NCI-H1105 treated with DMSO at 0.1 percent for 48 hours (cell line): ENCODE data around the gene ZFP3.
"Not testable (repeated sequence)": the region's sequence is repeated elsewhere in the genome, so short reads cannot be mapped to it uniquely, and the experiment has no call there.

ENCODE experiments used
- DNase-seq: peaks from one replicate; lab custom pipeline; 2025; lab: John Stamatoyannopoulos, UW

Gene ZFP3

DNA sequence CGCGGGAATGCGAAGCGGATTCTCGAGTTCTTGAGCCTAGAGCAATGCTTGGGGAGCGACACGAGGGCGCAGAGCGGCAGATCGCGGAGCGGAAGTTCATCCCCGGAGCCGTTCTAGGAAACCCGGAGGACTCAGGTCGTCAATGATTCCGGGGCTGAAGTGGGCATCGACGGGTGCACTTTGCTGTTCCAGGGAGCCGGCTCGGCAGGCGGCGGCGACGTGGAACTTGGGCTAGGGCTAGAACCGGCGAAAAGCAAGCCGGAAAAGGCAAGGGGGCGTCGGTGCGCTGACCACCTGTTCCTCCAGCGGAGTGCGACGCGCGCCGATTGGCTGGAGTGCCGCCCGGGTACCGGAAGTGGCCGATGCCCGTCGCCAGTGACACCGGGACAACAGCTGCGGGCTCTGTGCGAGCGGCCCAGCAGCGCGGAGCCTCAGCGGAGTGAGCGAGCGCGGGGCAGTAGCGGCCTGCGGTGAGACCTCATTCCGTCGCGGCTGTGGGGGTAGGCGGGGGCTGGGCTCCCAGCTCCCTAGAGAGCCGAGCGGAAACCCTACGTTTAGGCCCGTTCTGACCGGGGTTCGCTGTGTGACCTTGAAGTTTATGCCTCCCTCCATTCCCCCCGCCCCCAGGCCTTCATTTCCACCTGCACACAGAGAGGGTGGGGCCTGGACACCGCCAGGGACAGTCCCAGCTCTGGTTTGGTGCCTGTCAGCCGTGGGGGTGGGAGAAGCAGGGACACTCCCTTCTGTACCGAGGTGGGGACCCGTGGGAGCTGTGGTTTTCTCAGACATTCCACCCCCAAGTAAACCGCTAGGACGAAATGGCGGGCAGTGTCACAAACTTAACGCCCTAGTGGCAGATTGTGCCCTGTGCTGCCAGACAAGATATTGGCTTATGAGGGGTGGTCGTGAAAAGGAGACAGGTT lies at the start of gene ZFP3:
Gene ZFP3 (plus strand): TSS at position 362 of the 923 bp plus-strand sequence. CDS start 13,038 bp downstream, outside the sequence.
- DNase-seq: peak; percentile 90

DNA sequence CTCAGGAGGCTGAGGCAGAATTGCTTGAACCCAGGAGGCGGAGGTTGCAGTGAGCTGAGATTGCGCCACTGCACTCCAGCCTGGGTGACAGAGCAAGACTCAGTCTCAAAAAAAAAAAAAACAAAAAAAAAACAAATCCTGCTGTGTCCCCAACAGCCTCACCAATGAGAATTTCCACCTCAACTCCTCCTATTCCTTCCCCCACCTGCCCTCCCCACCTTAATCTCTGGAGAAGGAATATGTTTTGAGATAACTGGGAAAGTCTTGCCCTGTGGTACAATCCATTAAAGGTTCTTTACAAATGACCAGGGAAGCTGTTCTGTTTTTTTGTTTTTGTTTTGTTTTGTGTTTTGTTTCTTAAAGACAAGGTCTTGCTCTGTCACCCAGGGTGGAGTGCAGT lies 48.1 kb upstream of the ZFP3 start:
- not testable (repeated sequence) for DNase-seq

DNA sequence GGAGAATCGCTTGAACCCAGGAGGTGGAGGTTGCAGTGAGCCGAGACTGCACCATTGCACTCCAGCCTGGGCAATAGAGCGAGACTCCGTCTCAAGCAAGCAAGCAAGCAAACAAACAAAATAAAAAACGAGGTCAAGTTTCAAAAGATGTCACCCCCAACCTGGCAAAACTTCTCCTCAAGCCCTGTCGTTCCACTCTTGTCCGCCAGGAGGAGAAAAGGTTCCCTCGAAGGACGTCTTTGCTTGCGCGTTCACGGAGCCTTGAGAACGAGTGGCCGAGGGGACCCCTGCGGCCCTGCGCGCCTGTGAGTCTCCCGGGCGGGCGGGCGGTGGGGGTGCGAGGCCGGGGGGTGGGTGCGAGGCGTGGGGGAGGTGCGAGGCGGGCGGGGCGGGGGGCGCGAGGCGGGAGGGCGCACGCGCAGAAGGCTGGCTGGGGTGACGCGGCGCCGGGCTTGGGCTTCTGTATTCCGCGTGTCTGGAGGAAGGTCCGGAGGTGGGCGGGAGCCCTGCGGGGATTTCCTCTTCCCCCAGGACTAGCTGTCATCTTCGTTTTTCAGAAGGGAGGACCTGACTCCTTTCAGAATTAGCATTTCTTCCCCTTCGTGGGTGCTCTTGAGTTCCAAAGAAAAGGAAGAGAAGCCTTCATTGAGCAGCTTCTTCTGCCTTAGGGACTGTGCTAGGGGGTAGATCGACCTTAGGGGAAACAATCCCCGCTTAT lies 46.7 kb upstream of the ZFP3 start:
- peak; percentile 61 for DNase-seq

DNA sequence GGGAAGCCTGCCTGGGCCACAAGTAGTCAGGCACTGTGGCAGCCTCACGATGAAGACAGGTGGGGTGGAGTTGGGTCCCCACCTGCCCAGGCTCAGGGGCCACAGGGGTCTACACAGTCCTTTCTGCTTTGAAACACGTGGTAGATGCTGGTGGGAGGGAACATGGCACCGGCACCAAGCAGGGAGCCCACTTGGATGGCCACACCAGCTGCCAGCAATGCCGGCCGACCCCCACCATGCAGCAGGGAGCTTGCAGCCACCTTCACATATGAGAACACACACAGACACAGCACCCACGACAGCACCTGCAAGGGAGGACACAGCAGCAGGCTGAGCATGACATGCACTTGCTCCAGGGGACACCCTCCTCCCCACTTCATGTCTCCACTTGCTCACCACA lies 45.4 kb upstream of the ZFP3 start:
- DNase-seq: no peak

DNA sequence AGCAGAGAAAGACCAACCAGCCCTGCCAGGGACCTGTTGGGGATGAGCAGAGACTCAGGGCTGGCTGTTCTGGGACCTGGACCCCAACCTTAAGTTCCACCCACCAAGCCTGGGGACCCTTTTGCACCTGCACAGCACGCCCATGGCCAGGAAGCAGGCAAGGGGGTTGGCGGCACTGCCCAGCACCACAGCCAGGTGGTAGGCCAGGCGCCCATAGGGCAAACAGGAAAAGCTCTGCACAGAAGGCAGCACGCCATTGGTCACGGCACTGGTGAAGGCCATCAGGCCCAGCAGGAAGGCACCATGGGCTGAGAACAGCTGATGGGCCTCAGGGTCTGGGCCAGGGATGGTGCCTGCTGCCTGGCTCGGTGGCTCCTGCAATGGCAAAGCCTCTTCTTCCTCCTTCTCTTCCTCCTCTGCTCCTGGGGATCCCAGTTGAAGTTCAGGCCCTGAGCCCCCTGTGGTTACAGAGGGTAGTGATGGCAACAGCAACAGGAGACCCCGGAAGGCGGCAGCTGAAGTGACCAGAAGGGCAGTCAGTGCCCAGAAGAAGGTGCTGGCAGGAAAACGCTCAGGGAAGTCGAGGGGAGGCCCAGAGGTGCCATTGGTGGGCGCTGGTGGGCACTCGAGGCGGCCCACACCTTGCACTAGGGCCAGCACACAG lies 44.8 kb upstream of the ZFP3 start:
- DNase-seq: no peak

DNA sequence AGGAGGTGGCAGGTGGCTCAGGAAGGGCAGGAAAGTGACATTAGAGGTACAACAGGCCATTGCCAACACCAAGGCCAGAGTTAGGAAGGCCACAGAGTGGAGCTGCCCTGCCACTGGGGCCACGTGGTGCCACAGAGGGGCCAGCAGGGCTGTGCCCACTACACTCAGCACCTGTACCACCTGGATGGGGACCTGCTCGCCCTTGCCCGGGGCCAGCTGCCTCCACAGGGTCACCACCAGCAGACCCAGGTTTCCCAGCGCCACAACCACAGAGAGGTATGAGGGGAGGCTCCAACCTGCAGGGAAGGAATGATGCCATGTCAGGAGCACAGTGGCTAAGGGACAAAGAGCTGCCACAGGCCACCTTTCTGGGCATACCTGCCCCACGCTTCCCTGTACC lies 44.2 kb upstream of the ZFP3 start:
- no peak for DNase-seq

DNA sequence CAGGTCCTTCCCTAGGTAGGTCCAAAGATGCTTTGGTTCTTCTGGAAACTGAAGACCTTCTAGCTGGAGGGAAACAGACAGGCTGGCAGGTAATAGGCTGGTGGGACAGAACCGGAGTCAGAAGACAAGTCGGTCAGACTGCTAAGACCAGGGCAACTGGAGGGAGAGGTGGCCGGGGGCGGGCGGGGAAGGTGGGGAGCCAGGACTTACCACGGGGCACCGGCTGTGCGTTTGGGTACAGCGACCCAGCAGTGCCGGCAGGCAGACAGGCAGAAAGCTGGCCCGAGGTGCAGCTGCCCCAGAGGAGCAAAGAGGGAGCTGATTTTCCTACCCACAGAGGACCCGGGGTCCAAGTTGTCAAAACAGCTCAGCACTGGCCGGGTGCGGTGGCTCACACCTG lies 43.6 kb upstream of the ZFP3 start:
- DNase-seq: no peak

DNA sequence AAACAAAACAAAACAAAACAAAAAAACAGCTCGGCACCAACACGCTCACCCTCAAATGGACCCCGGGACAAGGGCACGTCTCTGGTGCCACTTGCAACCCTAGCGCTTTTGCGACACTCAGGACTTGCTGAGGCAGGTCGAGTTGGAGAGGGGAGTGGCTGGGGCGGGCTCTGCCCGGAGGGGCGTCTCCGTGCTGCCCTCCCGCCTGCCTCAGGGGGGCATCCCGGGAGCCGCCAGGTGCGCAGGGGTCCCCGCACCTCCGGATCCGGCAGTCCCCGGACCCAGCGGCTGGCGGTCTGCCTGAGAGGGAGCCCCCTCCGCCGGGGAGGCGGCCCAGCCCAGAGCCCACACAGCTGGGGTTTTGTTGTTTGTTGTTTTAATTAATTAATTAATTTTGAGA lies 43.0 kb upstream of the ZFP3 start, which contains the start of gene SLC52A1:
Gene SLC52A1 (minus strand): TSS at position 112 of the 400 bp plus-strand sequence. CDS start 820 bp downstream, outside the sequence.
- DNase-seq: peak; percentile 34

DNA sequence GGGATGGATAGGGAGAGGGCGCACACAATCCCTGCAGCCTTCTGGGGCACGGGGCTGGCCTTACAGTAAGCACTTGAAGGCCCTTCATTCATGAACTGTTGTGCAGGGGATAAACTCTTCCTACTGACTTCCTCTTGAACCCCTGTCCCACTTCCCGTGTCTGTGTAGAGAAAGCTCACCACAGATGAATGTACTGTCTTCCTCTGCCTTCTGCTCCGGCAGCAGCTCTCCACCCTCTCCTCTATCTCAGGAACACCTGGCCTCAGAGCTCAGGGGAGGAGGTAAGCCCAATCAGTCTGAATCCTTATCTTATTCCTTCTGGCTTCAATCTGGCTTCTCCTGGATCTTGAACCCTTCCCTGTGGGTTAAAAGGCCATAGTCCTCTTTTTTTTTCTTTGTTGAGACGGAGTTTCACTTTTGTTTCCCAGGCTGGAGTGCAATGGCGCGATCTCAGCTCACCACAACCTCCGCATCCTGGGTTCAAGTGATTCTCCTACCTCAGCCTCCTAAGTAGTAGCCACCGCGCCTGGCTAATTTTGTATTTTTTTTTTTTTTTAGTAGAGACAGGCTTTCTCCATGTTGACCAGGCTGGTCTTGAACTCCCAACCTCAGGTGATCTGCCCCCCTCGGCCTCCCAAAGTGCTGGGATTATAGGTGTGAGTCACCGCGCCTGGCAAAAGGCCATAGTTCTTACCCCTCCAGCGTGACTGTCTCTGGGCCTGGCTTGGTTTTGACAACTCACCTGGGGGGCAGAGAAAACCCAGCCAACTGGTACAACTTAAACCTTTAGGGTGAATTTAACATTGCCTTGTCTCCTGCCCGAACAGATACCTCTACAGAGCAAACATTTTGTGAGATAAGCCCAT lies 35.9 kb upstream of the ZFP3 start:
- DNase-seq: no peak

DNA sequence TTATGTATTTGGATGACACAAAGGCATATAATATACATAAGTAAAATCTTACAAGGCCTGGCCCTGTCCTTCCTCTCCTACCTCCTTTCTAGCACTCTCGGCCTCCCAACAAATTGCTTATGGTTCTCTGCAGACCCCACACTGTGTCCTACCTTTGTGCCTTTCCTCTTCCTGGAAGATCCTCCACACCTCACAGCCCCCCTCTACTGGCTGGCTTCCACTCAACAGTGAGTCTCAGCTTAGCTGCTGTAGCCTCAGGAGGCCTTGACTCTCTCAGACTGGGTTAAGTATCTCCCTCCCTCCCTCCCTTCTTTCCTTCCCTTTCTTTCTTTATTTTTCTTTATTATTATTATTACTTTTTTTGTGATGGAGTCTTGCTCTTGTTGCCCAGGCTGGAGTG lies 34.7 kb upstream of the ZFP3 start:
- no peak for DNase-seq

DNA sequence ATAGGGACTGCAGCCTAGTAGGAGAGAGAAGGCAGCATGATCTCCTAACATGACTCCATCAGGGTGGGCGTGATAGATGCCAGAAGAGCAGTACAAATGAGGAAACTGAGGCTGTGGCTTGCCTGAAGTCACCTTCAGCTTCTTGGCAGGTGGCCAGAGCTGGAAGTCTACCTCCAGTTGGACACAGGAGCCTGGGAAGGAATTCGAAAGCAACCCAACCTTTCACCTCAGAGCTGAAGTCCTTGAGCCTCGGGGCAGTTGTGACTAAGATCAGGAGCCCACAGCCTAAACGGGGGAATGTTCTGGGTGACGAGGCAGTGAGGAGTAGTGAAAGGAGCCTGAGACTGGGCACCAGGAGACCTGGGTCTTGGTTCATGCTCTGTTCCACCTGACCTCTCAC lies 33.6 kb upstream of the ZFP3 start:
- DNase-seq: no peak

DNA sequence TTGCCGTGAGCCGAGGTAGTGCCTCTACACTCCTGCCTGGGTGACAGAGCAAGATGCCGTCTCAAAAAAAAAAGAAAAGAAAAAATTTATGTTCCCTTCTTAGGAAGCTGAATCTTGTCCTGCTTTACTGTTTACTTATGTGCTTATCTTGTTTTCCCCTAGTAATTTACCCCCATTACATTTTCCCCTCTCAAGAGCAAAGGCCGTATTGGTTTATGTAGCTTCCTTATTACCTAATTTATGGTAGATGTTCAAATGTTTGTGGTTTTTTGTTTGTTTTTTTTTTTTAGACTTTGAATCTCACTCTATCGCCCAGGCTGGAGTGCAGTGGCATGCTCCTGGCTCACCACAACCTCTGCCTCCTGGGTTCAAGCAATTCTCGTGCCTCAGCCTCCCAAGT lies 32.8 kb upstream of the ZFP3 start:
- no peak for DNase-seq

DNA sequence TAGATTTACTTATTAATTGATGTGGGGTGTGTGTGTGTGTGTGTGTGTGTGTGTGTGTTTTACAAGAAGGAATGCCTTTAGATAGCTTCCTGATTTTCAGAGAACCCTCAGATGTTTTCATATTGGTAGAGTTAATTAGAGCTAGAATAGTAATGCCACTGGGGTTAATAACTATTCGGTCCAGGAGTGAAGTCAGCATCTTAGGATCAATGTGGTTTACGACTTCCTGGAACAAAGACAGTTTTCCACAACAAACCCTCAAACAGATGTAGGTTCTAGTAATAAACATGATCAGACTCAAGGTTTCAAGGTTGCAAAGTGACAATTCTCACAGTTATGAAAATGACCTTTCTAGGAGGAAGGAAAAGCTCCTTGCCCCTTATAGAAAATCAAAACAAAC lies 30.8 kb upstream of the ZFP3 start:
- no peak for DNase-seq

DNA sequence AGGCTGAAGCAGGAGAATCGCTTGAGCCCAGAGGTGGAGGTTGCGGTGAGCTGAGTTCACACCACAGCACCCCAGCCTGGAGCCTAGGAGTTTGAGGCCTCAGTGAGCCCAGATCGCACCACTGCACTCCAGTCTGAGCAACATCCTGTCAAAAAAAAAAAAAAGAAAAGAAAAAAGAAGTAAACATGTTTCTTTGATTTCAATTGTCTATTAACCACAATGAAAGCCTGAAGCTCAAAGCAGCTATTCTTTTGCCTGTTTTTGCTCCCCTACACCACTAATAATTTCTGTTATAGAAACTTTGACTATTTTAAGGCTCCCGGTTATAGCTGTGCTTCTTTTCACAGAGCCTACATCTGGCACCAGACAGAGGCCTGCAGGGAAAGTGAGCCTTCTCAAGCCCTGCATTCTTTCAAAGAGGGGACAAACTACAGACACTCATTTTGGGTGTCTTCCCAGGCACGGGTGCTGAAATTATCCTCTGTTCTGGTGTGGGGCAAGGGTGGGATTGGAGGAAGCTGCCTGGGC lies 28.9 kb upstream of the ZFP3 start:
- no peak for DNase-seq

DNA sequence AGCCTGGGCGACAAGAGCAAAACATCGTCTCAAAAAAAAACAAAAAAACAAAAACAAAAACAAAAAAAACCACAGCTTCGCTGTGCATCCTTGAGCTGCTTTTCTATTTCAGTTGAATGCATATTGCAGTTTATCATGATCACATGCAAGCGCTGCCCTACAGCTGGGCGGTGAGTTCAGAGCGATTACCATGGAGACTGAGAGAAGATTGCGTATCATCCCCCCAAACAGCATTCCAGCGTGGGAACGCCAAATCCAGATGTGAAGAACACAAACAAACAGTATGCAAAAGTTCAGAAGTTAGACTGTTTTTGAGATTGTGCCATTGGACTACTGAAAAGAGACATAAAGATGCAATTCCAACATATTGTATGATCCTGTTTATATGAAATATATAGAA lies 28.0 kb upstream of the ZFP3 start:
- DNase-seq: no peak

DNA sequence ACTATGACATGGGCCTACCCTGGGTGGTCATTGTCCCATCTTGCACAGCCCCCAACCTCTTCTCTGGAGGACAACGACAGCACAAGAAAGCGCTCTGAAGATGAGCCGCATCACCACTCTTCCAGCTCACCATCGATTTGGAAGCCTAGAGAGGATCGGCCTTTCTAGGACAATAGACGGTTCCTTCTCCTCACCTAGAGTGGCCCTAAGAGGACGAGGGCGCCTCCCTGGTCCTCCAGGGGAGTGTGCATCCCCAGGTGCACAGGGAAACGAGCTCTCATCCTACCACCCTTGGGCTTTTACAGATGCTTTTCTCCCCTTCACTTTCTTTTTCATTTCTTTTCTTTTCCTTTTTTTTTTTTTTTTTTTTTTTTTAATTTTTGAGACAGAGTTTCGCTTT lies 22.7 kb upstream of the ZFP3 start:
- peak; percentile 1 for DNase-seq

DNA sequence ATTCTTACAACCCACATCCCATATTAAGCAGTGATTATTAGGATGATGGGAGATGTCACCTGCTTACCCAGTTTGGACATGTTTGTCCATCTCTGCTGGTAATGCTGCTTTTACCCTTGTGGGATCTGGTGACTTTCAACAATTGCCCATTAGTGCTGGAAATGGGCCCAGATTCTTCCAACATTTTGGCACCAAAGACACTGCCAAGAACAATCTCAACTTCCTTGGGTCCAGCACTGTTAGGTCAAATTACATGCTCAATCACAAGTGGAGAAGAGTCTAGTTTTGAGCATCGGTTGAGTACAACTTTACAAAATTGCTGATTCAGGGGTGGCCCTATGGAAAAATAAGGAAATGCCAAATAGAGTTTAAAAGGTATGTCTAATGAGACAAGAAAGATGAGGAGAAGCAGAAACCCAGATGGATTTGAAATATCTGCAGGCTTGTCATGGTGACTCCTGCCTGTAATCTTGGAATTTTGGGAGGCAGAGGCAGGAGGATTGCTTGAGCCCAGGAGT lies 13.0 kb upstream of the ZFP3 start:
- DNase-seq: peak; percentile 33

DNA sequence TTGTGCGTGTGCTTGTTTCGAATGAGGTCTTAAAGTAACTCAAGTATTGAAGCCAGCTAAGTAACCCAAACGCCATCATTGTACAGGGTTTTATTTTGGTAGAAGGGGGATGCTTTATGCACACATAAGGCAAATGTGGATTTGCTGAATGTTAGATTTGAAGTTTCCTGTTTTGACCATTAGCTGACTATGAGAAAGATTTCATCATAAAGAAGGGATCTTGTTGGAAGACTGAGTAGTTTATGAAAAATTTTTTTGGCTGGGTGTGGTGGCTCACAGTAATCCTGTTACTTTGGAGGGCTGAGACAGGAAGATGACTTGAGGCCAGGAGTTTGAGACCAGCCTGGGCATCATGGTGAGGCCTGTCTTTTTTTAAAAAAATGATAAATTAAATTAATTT lies 10.0 kb upstream of the ZFP3 start:
- DNase-seq: no peak

DNA sequence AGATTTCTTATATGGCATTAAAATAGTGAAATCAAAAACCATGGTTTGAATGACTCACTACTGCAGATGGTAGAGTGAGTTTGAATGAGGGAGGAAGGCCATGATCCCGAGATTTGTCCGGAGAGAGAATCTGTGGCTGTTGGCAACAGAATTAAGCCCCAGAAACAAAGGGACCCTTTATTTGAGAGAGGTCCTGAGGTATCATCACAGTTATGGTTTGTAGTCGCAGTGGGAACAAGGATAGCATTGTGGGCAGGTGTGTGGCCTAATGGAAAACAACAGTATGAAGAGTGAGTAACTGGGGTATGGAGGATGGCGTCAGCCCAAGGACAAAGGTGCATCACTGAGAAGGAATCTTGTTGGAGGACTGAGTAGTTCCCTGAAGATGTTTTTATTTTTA lies 8.5 kb upstream of the ZFP3 start:
- no peak for DNase-seq

DNA sequence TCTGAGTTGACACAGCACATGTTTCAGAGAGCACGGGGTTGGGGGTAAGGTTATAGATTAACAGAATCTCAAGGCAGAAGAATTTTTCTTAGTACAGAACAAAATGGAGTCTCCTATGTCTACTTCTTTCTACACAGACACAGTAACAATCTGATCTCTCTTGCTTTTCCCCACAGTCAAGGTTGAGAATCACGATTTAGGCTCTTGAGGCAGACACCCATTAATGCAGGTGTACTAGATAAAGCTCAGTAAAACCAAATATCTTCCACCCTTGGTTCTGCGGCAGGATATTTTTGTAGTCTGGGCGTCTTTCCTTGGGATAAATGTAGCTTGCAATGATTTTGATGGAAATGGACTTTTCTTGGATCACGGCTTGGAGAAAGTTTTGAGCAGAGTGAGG lies 2.8 kb upstream of the ZFP3 start:
- not testable (repeated sequence) for DNase-seq

DNA sequence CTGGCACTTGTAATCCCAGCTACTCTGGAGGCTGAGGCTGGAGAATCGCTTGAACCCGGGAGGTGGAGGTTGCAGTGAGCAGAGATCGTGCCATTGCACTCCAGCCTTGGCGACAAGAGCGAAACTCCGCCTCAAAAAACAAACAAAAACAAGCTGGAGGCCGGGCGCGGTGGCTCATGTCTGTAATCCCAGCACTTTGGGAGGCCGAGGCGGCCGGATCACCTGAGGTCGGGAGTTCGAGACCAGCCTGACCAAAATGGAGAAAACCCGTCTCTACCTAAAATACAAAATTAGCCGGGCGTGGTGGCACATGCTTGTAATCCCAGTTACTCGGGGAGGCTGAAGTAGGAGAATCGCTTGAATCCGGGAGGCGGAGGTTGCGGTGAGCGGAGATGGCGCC lies 992 bp upstream of the ZFP3 start:
- not testable (repeated sequence) for DNase-seq
